GM12878 (cell line): Measurements from ENCODE around the gene HOXD13. TPM values are rescaled to one million over a fixed set of nuclear protein-coding genes. Genes with fewer than 3 reads are reported as not detected.

ENCODE experiments used
- ATAC-seq: fragments of 200-7000 bp; cut with Tn5 transposase; 3 replicates; pipeline ENCODE4 v1.9.1; 2020; ENCODE audit warnings: mild to moderate bottlenecking, moderate library complexity
- BruUV-seq: library from RNA; stranded (reverse); fragments of 400-500 nt; replicated peaks from 2 replicates; lab custom pipeline; 2021; lab: Mats Ljungman, UMichigan
- CTCF ChIA-PET: fragments of 300-600 bp; sonication (Branson Sonifier 250); formaldehyde crosslinking; extraction: SDS; loops from one replicate; lab custom pipeline; 2021; ENCODE audit warnings: inconsistent platforms; lab: Yijun Ruan, JAX
- POLR2A ChIA-PET: fragments of 350-600 bp; formaldehyde crosslinking; extraction: SDS; loops from one replicate; lab custom pipeline; 2021; ENCODE audit warnings: inconsistent platforms; lab: Charles Lee
- RAD21 ChIA-PET: fragments of 300-600 bp; sonication (Branson Sonifier 250); formaldehyde crosslinking; loops from one replicate; lab custom pipeline; 2023; ENCODE audit warnings: antibody characterized with exemption; ENCODE audit not compliant: unreplicated experiment; lab: Charles Lee
- SMC1A ChIA-PET: fragments of 300-600 bp; sonication (Branson Sonifier 250); formaldehyde crosslinking; loops from one replicate; lab custom pipeline; 2023; ENCODE audit not compliant: unreplicated experiment, uncharacterized antibody; lab: Charles Lee
- DNase-seq: peaks from one replicate; pipeline ENCODE4 v3.0.0-alpha.2; 2011; ENCODE audit warnings: low read depth, low spot score
- FAIRE-seq: peaks from 3 replicates; lab custom pipeline; 2011; peaks lifted over from hg19 to GRCh38; lab: Jason Lieb, UNC
- H2AFZ ChIP-seq: 2 replicates; pipeline ENCODE4 v1.6.0; 2011; ENCODE audit warnings: low read depth, low read length, control low read depth; ENCODE audit not compliant: control insufficient read depth
- H3K27ac ChIP-seq: 2 replicates; pipeline ENCODE4 v1.5.1; 2011; ENCODE audit warnings: control low read depth; ENCODE audit not compliant: control insufficient read depth, insufficient read depth
- H3K27me3 ChIP-seq, 2 experiments: replicated peaks in 1 of 2; 2 replicates each; pipeline versions ENCODE4 v1.6.0 to v1.6.1; 2011; ENCODE audit warnings: low read length in 1 of 2; ENCODE audit not compliant: control insufficient read depth in 2 of 2, insufficient read depth in 2 of 2
- H3K36me3 ChIP-seq, 2 experiments: 2 replicates each; pipeline ENCODE4 v1.5.1; 2011; ENCODE audit warnings: low read length in 1 of 2; ENCODE audit not compliant: control insufficient read depth in 2 of 2, insufficient read depth in 2 of 2
- H3K4me1 ChIP-seq: 2 replicates; pipeline ENCODE4 v1.6.1; 2011; ENCODE audit warnings: mild to moderate bottlenecking, low read length, moderate library complexity, mixed read lengths; ENCODE audit not compliant: control insufficient read depth, insufficient read depth
- H3K4me2 ChIP-seq: 2 replicates; pipeline ENCODE4 v1.6.0; 2011; ENCODE audit warnings: control low read depth; ENCODE audit not compliant: control insufficient read depth, insufficient read depth
- H3K4me3 ChIP-seq: fragments of 200-600 bp; sonication (generic); 2 replicates; pipeline ENCODE4 v1.5.1; 2016
- H3K79me2 ChIP-seq: 2 replicates; pipeline ENCODE4 v1.6.0; 2011; ENCODE audit warnings: low read length; ENCODE audit not compliant: control insufficient read depth, insufficient read depth
- H3K9ac ChIP-seq: 2 replicates; pipeline ENCODE4 v1.8.0; 2011; ENCODE audit warnings: low read length, control low read depth, mixed read lengths; ENCODE audit not compliant: control insufficient read depth, insufficient read depth
- H3K9me3 ChIP-seq: replicated peaks from 3 replicates; pipeline ENCODE4 v1.5.1; 2011; ENCODE audit warnings: mild to moderate bottlenecking, low read length; ENCODE audit not compliant: control insufficient read depth, insufficient read depth
- H4K20me1 ChIP-seq: 2 replicates; pipeline ENCODE4 v1.6.0; 2011; ENCODE audit not compliant: control insufficient read depth, insufficient read depth
- ATF2 ChIP-seq: IDR thresholded peaks from 2 replicates; pipeline ENCODE4 v1.6.1; 2012; ENCODE audit warnings: low read length, inconsistent platforms
- BCL11A ChIP-seq: IDR thresholded peaks from 2 replicates; pipeline ENCODE4 v1.6.1; 2011; ENCODE audit warnings: low read depth, low read length
- EED ChIP-seq: sonication (generic); IDR thresholded peaks from 2 replicates; pipeline ENCODE4 v1.6.1; 2016; ENCODE audit warnings: antibody characterized with exemption, low read depth
- NR2F1 ChIP-seq: fragments of 450-650 bp; conservative IDR thresholded peaks from 2 replicates; pipeline ENCODE4 v1.6.1; 2017; ENCODE audit warnings: mild to moderate bottlenecking
- PBX3 ChIP-seq: IDR thresholded peaks from 2 replicates; pipeline ENCODE4 v1.6.1; 2011; ENCODE audit warnings: mild to moderate bottlenecking, low read depth, low read length, moderate library complexity; ENCODE audit not compliant: insufficient replicate concordance
- POU2F2 ChIP-seq: IDR thresholded peaks from 3 replicates; pipeline ENCODE4 v1.6.1; 2011; ENCODE audit warnings: low read depth, mild to moderate bottlenecking, low read length, borderline replicate concordance
- RB1 ChIP-seq: fragments of 450-650 bp; formaldehyde crosslinking; IDR thresholded peaks from 2 replicates; pipeline ENCODE4 v1.6.1; 2017; ENCODE audit warnings: mild to moderate bottlenecking, borderline replicate concordance
- RELB ChIP-seq: fragments of 450-650 bp; IDR thresholded peaks from 2 replicates; pipeline ENCODE4 v1.6.1; 2017; ENCODE audit warnings: low read depth, mild to moderate bottlenecking, moderate library complexity
- YBX1 ChIP-seq: fragments of 450-650 bp; IDR thresholded peaks from 2 replicates; pipeline ENCODE4 v1.6.1; 2016; ENCODE audit warnings: antibody characterized with exemption
- ZBTB40 ChIP-seq: fragments of 450-650 bp; IDR thresholded peaks from 2 replicates; pipeline ENCODE4 v1.6.1; 2016; ENCODE audit warnings: mild to moderate bottlenecking, moderate library complexity, borderline replicate concordance
- ZNF217 ChIP-seq: fragments of 450-650 bp; IDR thresholded peaks from 2 replicates; pipeline ENCODE4 v1.6.1; 2017; ENCODE audit warnings: antibody characterized with exemption, mild to moderate bottlenecking
- ZNF24 ChIP-seq: fragments of 450-650 bp; IDR thresholded peaks from 2 replicates; pipeline ENCODE4 v1.6.1; 2017; ENCODE audit warnings: antibody characterized with exemption, mild to moderate bottlenecking
- ZNF622 ChIP-seq: fragments of 450-650 bp; IDR thresholded peaks from 2 replicates; pipeline ENCODE4 v1.6.1; 2017; ENCODE audit warnings: mild to moderate bottlenecking, inconsistent platforms
- WGBS: methylation state at CpG from one replicate; pipeline ENCODE4 v1.1.6; 2016; ENCODE audit warnings: low lambda C conversion rate; ENCODE audit not compliant: insufficient replicate concordance, insufficient coverage; ENCODE audit errors: missing lambda C conversion rate; 5-methylcytosine and 5-hydroxymethylcytosine counted together
- in situ Hi-C: fragments of 300-500 bp; cut with MboI; formaldehyde crosslinking; loops from 9 replicates; pipeline ENCODE4 v1.14.3; 2018; ENCODE audit warnings: mixed read lengths
- intact Hi-C: fragments of 100-400 bp; cut with micrococcal nuclease; formaldehyde crosslinking; loops from one replicate; pipeline ENCODE4 v1.14.2; 2022; ENCODE audit not compliant: unreplicated experiment
- polyA plus RNA-seq, 11 experiments: library from polyadenylated mRNA; depleted of rRNA in 4 of 11; unstranded in 6 of 11; stranded (reverse) in 5 of 11; fragments of >200 nt; fragmentation: Nextera tagmentation in 4 of 11; fragmentation: Illumina TruSeq in 1 of 11; extraction: Ambion mirVana in 4 of 11; extraction: Trizol in 1 of 11; gene quantifications; 1 replicate in 1 of 11; 2 replicates in 10 of 11; pipeline versions ENCODE4 v1.2.1 to v1.2.3, GENCODE V29; 2011 to 2016; ENCODE audit warnings: inconsistent platforms in 2 of 11, missing spikeins in 2 of 11, low read depth in 1 of 11
- total RNA-seq, 4 experiments: library from RNA; depleted of rRNA in 3 of 4; stranded (reverse); fragments of >200 nt in 3 of 4; fragmentation: Illumina TruSeq in 1 of 4; extraction: Trizol in 1 of 4; gene quantifications; 2 replicates each; pipeline versions ENCODE4 v1.2.1 to v1.2.3, GENCODE V29; 2013 to 2021

HOXD13 gene
- total and polyA plus RNA-seq, 10 of the 15 experiments (the other 5 are each of a cell fraction or from before 2014, with no cell fraction given): not detected

GRCh38 chr2:176115883-176116813 lies 23.6 kb downstream of the HOXD13 start, which contains the start of gene HOXD10:
TSS of gene HOXD10 (plus strand) at chr2:176116778. CDS start at chr2:176116834, 56 bp downstream.
- peaks cover 11 to 49% of the 10 kb centered on the region in 2 experiments for H3K27me3 ChIP-seq
- ChIA-PET POLR2A (no interaction called here), CTCF (interaction anchor here (0.6 kb wide), 1 partner anchor 516 kb away, joined by 3 read pairs; no protein-coding TSS in a partner anchor), RAD21 (no interaction called here), SMC1A (no interaction called here)
- ATAC-seq (no peak), FAIRE-seq (no peak), DNase-seq (no peak)
- H3K27ac ChIP-seq: no peak within 1 kb of the TSS
- H3K4me1 ChIP-seq: no peaks in the 10 kb centered on the region
- no peaks in the 10 kb centered on the region for H4K20me1 ChIP-seq
- in situ Hi-C loops (no loop called here), intact Hi-C loops (no loop called here)
- no peak for TF ChIP-seq NR2F1
- TF ChIP-seq ZNF24: no peak
- TF ChIP-seq ZBTB40: no peak
- TF ChIP-seq ZNF622: no peak
- no peak for TF ChIP-seq POU2F2
- no peak for TF ChIP-seq ZNF217
- no peak for TF ChIP-seq YBX1
- no peak for TF ChIP-seq PBX3
- TF ChIP-seq EED: no peak
- TF ChIP-seq BCL11A: no peak
- TF ChIP-seq RELB: no peak
- TF ChIP-seq ATF2: no peak
- TF ChIP-seq RB1: no peak
- no peak within 1 kb of the TSS for H3K9ac ChIP-seq
- H3K4me2 ChIP-seq: no peak within 1 kb of the TSS
- no peak within 1 kb of the TSS for H3K4me3 ChIP-seq
- H3K36me3 ChIP-seq: no peaks in the 10 kb centered on the region
- no peaks in the 10 kb centered on the region for H3K79me2 ChIP-seq
- 54% methylated on average over 50 of the region's 66 CpGs for WGBS
- H3K9me3 ChIP-seq: peaks cover 1% of the 10 kb centered on the region; the same call in 1 of the 3 replicates
- H2AFZ ChIP-seq: no peak within 1 kb of the TSS
- BruUV-seq: no TSS peak
